ENCODE data around the gene CLCN4.

The CLCN4 gene

DNA sequence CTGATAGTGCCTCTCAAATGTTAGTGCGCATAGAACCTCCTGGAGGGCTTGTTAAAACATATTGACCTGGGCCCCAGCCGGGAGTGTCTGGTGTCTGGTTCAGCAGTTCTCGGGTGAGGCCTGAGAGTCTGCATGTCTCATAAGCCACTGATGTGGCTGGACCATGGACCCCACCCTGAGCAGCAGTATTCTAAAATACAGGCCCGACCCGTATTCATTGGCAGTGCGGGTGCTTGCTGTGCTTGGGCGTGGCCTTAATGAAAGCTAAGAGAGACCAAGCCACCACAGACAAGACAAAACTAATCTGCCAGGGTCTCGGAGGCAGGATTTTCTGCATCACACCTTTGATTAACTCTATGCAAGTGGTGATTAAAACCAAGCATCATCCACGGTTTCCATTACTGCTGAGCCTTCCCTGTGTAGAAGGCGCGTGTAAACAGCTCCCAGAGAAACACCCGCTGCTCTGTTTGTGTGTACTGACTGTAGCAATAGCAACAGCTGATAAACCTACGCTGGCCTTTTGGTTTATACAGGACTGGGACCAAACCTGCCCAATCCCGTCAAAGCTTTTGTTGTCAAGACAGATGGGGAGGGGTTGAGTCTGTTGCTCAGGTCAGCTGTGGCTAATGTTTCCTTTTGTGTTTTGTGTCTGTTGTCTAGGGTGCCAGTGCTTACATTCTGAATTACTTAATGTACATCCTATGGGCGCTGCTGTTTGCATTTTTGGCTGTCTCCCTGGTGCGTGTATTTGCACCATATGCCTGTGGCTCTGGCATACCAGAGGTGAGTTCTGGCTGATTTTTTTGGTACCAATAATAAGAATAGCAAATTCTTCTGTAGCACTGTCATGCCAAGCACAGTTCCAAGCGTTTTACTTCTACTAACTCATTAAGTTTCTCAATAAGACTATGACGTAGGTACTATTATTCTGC, 40.8 kb downstream of the CLCN4 start:
- ChIA-PET POLR2A (no interaction called here), CTCF (interaction anchor here (0.6 kb wide), 1 partner anchor 84 kb away, joined by 3 read pairs; no protein-coding TSS in a partner anchor)
- H3K9me3 ChIP-seq (ENCODE audit: control insufficient read depth, insufficient read depth, low read depth, low read length) = no peaks in the 10 kb centered on the region
- TF ChIP-seq KLF1 (tag by site-specific recombination; IDR thresholded peaks at IDR 0.05) (no peak), MYNN (tag by site-specific recombination; IDR thresholded peaks at IDR 0.05; ENCODE audit: borderline replicate concordance) (no peak), BCL11A (tag by site-specific recombination; IDR thresholded peaks at IDR 0.05; ENCODE audit: low read depth) (no peak), ZBTB7A (tag by site-specific recombination; IDR thresholded peaks at IDR 0.05; ENCODE audit: low read depth) (no peak), ZNF843 (tag by site-specific recombination; IDR thresholded peaks at IDR 0.05) (no peak), ZNF423 (tag by site-specific recombination; IDR thresholded peaks at IDR 0.05) (no peak), ZBTB48 (tag by site-specific recombination; IDR thresholded peaks at IDR 0.05) (no peak), ZNF426 (tag by site-specific recombination; IDR thresholded peaks at IDR 0.05) (no peak), ZNF404 (tag by site-specific recombination; IDR thresholded peaks at IDR 0.05) (no peak), ZNF114 (tag by site-specific recombination; IDR thresholded peaks at IDR 0.05) (no peak), ZNF600 (tag by site-specific recombination; IDR thresholded peaks at IDR 0.05) (no peak), REPIN1 (tag by site-specific recombination; IDR thresholded peaks at IDR 0.05; ENCODE audit: low read depth) (no peak), ZNF24 (tag by site-specific recombination; IDR thresholded peaks at IDR 0.05) (no peak), SCRT1 (tag by site-specific recombination; IDR thresholded peaks at IDR 0.05; ENCODE audit: borderline replicate concordance) (no peak), ZNF394 (tag by site-specific recombination; IDR thresholded peaks at IDR 0.05; ENCODE audit: borderline replicate concordance) (no peak), ZNF133 (tag by site-specific recombination; IDR thresholded peaks at IDR 0.05) (no peak), ZNF146 (tag by site-specific recombination; IDR thresholded peaks at IDR 0.05) (no peak)
- TF ChIP-seq, protein P1, sequence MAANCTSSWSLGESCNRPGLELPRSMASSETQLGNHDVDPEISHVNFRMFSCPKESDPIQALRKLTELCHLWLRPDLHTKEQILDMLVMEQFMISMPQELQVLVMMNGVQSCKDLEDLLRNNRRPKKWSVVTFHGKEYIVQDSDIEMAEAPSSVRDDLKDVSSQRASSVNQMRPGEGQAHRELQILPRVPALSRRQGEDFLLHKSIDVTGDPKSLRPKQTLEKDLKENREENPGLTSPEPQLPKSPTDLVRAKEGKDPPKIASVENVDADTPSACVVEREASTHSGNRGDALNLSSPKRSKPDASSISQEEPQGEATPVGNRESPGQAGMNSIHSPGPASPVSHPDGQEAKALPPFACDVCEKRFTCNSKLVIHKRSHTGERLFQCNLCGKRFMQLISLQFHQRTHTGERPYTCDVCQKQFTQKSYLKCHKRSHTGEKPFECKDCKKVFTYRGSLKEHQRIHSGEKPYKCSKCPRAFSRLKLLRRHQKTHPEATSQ (tag by site-specific recombination; IDR thresholded peaks at IDR 0.05) = no peak
- H3K36me3 ChIP-seq (ENCODE audit: control insufficient read depth in 2 of 2, insufficient read depth in 1 of 2, low read length in 2 of 2) = peaks cover 0 to 26% of the 10 kb centered on the region in 2 experiments; a peak in 1 of 3 replicates
- no peaks in the 10 kb centered on the region for H3K4me1 ChIP-seq (ENCODE audit: control insufficient read depth, insufficient read depth, low read length)
- no peak overlapping the region for H3K4me3 ChIP-seq (ENCODE audit: low read depth, low read length)
- H3K27ac ChIP-seq (ENCODE audit: extremely low read depth, low read depth, low read length) = no peak overlapping the region

GRCh38 chrX:10198254-10198653, 41.5 kb downstream of the CLCN4 start:
- Histone ChIP-seq H3K4me1 (ENCODE audit: control insufficient read depth, insufficient read depth, low read length) (no peaks in the 10 kb centered on the region), H3K9me3 (ENCODE audit: control insufficient read depth, insufficient read depth, low read depth, low read length) (no peaks in the 10 kb centered on the region), H3K27ac (ENCODE audit: extremely low read depth, low read depth, low read length) (no peak overlapping the region), H3K36me3 (ENCODE audit: control insufficient read depth in 2 of 2, insufficient read depth in 1 of 2, low read length in 2 of 2) (peaks cover 0 to 26% of the 10 kb centered on the region in 2 experiments; a peak in 1 of 3 replicates), H3K4me3 (ENCODE audit: low read depth, low read length) (no peak overlapping the region)
- ChIA-PET POLR2A (no interaction called here), CTCF (no interaction called here)
- TF ChIP-seq ZNF394 (tag by site-specific recombination; IDR thresholded peaks at IDR 0.05; ENCODE audit: borderline replicate concordance) = no peak
- no peak for TF ChIP-seq ZNF416 (tag by site-specific recombination; IDR thresholded peaks at IDR 0.05)
- TF ChIP-seq, protein P2, sequence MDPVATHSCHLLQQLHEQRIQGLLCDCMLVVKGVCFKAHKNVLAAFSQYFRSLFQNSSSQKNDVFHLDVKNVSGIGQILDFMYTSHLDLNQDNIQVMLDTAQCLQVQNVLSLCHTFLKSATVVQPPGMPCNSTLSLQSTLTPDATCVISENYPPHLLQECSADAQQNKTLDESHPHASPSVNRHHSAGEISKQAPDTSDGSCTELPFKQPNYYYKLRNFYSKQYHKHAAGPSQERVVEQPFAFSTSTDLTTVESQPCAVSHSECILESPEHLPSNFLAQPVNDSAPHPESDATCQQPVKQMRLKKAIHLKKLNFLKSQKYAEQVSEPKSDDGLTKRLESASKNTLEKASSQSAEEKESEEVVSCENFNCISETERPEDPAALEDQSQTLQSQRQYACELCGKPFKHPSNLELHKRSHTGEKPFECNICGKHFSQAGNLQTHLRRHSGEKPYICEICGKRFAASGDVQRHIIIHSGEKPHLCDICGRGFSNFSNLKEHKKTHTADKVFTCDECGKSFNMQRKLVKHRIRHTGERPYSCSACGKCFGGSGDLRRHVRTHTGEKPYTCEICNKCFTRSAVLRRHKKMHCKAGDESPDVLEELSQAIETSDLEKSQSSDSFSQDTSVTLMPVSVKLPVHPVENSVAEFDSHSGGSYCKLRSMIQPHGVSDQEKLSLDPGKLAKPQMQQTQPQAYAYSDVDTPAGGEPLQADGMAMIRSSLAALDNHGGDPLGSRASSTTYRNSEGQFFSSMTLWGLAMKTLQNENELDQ (tag by site-specific recombination; IDR thresholded peaks at IDR 0.05; ENCODE audit: low read depth) = no peak
- TF ChIP-seq ZNF239 (tag by site-specific recombination; IDR thresholded peaks at IDR 0.05) = no peak
- TF ChIP-seq EGR2 (tag by site-specific recombination; IDR thresholded peaks at IDR 0.05; ENCODE audit: low read depth) = no peak
- TF ChIP-seq SCRT2 (tag by site-specific recombination; IDR thresholded peaks at IDR 0.05) = no peak
- TF ChIP-seq ZNF391 (tag by site-specific recombination; IDR thresholded peaks at IDR 0.05; ENCODE audit: borderline replicate concordance, low read depth) = no peak
- TF ChIP-seq ZIC2 (tag by site-specific recombination; IDR thresholded peaks at IDR 0.05) = no peak
- TF ChIP-seq MZF1 (tag by site-specific recombination; IDR thresholded peaks at IDR 0.05; ENCODE audit: borderline replicate concordance) = no peak

Data from HEK293 (cell line).